Myocyte (in vitro differentiated cells): ENCODE data around the gene KRT13. TPM values are rescaled to one million over a fixed set of nuclear protein-coding genes. Genes with fewer than 3 reads are reported as not detected.
"Not testable (repeated sequence)": the region's sequence is repeated elsewhere in the genome, so short reads cannot be mapped to it uniquely, and the experiment has no call there.

Experiments used
- DNase-seq: peaks from one replicate; pipeline ENCODE4 v3.0.0-alpha.2; 2012; ENCODE audit warnings: low read depth
- polyA plus RNA-seq: library from polyadenylated mRNA; unstranded; fragments of >200 nt; gene quantifications from one replicate; pipeline ENCODE4 v1.2.1, GENCODE V29; 2012; ENCODE audit warnings: missing spikeins
- total RNA-seq: library from RNA; depleted of rRNA; stranded (reverse); fragments of >200 nt; gene quantifications from 2 replicates; pipeline ENCODE4 v1.2.3, GENCODE V29; 2014

The KRT13 gene
- total RNA-seq: not detected in 2 replicates
- polyA plus RNA-seq: not detected

- no peak for DNase-seq
Measured at GRCh38 chr17:41505007-41505808, at the start of gene KRT13. TSS of gene KRT13 (minus strand) at chr17:41505612. CDS start at chr17:41505550, 62 bp downstream.

DNA sequence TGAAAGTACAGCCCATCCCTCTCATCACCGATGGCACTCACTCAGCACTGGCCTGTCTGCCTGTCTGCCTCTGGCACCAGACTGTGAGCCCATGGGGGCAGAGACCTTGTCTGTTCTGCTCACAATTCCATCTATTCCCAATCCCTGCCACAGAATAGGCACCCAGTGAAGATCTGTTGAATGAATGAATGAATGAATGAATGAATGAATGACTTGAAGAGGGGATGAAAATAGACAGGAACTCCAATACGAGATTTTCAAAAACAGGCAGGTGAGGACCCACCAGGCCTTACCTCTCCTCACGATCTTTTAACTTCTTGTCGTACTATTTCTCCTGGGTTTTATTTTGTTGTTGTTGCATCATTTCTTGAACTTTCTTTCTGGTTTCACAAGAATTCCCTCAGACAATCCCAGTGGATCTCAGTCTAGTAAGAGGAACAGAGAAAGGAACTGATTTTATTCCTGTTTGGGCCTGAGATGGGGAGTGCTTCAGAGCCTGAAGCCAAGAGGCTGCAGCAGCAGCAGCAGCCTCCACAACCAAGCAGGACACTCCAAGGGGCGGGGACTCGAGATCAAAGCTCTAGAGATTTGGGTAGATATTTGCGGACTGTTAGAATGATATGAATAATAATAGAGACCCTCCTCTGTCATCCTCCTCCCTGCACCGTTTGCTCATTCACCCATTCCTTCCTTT is 48.7 kb upstream of the KRT13 start:
- DNase-seq: no peak

DNA sequence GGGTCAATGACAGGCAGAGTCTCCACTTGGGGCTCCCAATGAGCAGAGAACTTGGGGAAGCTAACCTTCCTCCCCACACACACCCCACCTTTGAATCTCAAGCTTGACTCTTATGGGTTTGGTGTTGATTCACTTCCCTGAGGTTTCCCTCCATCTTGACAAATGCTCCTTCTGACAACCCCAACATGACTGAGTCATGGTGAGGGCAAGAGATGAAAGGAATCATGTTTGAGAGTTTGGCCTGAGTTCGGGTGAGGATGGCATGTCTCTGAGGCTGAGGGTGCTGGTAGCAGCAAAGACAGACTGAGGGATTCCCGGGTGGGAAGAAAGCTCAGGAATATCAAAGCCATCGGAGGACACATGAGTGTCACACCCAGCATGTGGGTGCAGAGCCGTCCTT is 47.8 kb upstream of the KRT13 start:
- no peak for DNase-seq

- no peak for DNase-seq
Measured at GRCh38 chr17:41552455-41552854, 47.0 kb upstream of the KRT13 start.

GRCh38 chr17:41551365-41551764 is 46.0 kb upstream of the KRT13 start:
- DNase-seq: no peak

DNA sequence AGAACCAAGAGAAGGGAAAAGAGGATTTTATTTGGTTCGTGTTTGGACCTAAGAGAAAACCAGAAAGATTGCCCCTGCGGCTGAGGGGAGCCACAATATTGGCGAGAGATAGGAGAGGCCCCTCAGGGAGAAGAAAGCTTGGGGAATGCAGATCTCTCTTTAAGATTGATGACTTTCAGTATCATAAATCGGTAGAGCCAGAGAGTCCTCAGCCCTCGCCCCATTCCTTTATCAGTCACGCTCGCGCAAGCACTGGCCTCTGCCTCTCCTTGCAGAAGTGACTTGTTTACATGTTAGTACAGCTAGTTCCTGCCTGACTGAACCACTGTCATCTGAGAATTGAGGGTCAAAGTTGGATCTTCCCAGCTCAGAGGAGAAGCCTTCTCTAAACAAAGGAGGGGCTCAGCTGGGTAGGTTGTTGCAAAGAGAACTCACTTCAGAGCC is 44.2 kb upstream of the KRT13 start:
- no peak for DNase-seq

- DNase-seq: peak; percentile 83
Measured at GRCh38 chr17:41548844-41549595, 43.6 kb upstream of the KRT13 start.

DNA sequence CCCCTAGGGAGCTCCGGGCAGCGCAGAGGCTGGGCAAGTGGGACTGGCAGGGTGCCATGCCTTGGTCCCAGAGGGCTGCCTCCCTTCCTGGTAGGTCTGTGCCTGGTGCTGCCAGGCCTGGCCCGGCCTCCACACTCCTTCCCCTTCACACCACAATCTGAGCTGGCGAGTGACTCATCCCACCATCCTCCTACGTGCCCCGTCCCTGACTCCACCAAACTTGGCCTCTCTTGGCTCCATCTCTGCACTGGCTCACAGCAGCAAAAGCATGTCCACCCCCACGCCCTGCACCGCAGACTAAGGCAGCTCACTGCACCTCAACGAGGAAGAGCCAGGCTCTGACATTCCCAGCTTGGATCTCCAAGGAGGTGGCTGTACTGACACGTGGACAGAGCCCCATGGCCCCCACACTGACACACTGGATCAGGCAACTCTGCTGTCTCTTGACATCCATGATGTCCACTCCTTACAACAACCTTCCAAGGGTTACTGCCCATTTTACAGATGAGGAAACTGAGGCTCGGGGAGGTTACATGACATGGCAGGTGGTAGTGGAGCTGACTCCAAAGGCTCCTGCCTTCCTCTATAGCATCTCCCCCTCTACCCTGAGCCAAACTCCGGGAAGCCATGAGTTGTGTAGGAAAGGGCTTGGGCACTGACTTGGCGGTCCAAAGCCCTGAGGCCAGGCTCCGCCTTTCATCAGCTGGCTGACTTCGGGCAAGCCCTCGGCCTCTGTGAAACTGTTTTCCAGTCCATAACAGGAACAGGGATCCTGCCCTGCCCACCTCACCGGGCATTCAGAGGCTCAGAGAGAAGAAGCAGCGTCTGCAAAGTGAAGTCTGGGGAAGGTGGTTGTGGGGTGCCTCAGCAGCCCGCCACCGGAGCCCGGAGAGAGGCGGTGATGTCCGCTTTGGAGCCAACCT is 42.8 kb upstream of the KRT13 start:
- DNase-seq: peak; percentile 92

DNA sequence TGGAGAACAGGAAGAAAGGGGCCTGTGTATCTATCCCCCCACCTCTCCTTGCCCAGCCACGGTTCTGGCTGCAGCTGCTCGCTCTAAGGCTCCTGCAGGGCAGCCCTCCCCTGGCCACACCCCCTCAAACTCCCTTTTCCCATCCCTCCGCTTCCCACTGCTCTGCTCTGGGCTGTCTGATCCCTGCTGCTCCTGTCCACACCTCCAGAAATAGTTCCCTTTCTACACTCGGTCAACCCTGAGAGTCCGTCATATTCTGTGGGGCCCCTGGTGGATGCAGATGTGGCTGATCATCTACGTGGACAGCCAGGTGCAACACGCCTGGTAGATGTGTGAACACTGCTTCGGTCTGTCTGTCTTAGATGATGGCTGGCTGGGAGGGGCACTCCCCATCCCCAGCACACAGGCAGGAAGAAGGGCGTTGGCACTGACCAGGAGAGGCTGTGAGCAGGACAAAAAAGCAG is 42.0 kb upstream of the KRT13 start:
- DNase-seq: no peak

DNA sequence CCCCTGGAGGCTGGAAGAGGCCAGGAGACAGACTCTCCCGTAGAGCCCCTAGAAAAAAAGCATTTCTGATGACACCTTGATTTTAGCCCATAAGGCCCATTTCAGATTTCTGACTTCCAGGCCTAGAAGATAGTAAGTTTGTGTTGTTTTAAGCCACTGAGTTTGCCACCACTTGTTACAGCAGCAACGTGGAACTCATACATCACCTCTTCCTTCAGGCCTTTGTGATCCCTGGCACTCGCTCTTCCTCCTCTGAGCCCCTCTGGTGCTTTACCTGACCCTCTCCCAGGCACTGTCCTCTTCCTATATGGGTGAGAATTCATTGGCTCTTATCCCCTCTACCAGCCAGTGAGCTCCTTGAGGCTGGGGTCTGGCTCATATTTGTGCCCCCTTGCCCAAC is 41.4 kb upstream of the KRT13 start:
- DNase-seq: no peak

DNA sequence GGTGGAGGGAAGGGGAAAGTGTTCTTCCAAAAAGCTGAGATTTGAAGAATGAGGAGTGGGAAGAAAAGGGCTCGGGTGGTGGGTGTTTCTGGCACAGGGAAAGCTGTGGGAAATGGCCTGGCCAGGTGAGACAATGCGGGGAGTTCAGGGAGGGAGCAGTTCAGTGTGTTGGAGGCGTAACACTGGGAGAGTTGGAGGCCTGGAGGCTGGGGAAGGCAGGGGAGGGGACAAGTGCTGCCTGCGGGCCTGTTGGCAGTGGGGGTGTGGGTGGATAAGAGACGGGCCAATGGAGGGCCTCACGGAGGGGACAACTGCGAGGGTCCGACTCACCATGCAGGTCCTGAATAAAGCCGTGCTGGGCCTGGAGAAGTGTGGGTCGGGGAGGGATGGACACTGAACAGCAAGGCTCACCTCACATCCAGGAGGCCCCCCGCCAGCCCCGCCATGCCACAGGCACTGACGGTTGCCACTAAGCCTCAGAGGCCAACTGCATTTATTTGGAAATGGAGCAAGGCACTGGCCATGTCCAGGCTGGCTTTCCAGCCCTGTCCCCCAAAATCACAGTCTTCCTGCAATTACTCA is 40.5 kb upstream of the KRT13 start:
- no peak for DNase-seq

GRCh38 chr17:41544935-41545334 is 39.5 kb upstream of the KRT13 start:
- no peak for DNase-seq

DNA sequence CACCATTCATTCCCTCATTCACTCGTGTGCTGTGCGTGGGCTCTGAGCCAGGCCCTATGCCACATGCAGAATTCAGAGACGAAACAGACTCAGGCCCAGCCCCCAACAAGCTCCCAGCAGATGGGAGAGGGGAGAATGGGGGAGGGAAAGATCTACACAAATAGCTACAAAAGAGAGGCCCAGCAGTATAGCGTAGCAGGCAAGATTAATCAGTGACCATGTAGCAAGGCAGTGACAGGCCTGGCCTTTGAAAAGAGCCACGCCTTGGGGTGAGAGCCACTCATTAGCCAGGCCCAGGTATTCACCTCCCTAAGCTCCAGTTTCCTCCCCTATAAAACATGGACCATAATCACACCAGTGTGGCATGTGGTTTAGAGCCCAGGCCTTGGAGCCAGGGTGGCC is 39.1 kb upstream of the KRT13 start:
- DNase-seq: no peak

DNA sequence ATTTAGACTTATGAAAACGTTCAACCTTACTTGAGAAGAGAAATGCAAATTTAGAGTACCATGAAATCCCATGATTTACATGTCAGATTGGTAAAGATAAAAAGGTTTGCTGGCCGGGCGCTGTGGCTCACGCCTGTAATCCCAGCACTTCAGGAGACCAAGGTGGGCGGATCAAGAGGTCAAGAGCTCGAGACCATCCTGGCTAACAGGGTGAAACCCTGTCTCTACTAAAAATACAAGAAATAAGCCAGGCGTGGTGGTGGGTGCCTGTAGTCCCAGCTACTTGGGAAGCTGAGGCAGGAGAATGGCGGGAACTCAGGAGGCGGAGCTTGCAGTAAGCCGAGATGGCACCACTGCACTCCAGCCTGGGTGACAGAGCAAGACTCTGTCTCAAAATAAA is 37.4 kb upstream of the KRT13 start:
- DNase-seq: not testable (repeated sequence)

- no peak for DNase-seq
Measured at GRCh38 chr17:41542357-41542756, 36.9 kb upstream of the KRT13 start.

DNA sequence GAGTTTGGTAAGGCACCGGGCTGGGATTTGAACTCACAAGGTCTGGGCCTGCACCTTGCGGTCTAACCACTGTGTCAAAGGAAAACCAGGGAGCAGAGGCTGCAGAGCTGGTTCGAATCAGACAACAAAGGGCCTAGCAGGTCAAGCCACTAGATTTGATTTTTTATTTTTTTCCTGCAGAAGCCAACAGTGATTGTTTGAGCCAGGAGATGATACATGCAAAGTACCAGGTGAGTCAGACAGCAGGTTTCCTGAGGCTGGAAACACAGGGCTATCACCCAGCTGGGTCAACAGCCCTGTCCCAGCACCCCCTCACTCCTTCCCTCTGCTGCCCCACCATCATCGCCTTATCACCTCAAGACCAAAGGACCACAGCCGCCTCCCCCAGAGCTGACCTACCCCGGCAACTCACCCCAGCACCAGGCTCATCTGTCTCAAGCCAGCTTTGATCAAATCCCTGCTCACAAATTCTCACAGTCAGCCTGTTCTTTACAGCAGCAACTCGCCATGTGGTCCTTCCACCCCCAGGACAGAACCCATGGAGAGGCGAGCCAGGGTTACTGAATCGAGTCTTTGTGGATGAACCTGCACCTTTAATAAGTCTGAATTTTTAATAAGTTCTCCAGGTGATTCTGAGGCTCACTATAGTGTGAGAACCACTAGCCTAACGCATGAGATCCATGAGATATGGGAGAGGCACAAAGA is 35.7 kb upstream of the KRT13 start:
- DNase-seq: no peak

GRCh38 chr17:41539979-41540701 is 34.7 kb upstream of the KRT13 start:
- DNase-seq: no peak

GRCh38 chr17:41539071-41539492 is 33.7 kb upstream of the KRT13 start:
- no peak for DNase-seq

DNA sequence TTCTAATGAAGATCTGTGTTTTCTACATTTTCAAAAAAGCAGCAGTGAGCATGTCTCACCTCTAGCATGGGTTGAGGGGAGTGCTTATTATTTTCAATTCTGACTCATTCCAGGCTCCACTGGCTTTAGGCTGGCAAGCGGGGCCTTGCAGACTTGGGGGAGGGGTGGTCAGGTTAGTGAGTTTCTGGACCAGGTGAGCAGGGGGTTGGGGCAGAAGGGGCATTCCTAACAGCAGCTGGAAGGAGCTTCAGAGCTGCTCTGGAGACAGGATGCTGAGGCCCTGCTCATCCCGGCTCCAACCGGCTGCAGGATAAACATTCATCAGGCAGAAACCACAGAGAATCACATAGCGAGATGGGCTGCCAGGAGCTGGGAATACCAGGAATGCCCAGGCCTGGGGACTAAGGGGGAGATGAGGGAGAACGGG is 33.2 kb upstream of the KRT13 start:
- DNase-seq: peak; percentile 33
